Measurements from ENCODE around the gene ATF6B. TPM values are rescaled to one million over a fixed set of nuclear protein-coding genes. Genes with fewer than 3 reads are reported as not detected.
A peak's percentile ranks its signal among the peaks of the same experiment; 100 is the strongest.

Gene ATF6B
- total RNA-seq: 10 to 100 TPM; 72.5 to 74.4 TPM
- 20.7 TPM for polyA plus RNA-seq

DNA sequence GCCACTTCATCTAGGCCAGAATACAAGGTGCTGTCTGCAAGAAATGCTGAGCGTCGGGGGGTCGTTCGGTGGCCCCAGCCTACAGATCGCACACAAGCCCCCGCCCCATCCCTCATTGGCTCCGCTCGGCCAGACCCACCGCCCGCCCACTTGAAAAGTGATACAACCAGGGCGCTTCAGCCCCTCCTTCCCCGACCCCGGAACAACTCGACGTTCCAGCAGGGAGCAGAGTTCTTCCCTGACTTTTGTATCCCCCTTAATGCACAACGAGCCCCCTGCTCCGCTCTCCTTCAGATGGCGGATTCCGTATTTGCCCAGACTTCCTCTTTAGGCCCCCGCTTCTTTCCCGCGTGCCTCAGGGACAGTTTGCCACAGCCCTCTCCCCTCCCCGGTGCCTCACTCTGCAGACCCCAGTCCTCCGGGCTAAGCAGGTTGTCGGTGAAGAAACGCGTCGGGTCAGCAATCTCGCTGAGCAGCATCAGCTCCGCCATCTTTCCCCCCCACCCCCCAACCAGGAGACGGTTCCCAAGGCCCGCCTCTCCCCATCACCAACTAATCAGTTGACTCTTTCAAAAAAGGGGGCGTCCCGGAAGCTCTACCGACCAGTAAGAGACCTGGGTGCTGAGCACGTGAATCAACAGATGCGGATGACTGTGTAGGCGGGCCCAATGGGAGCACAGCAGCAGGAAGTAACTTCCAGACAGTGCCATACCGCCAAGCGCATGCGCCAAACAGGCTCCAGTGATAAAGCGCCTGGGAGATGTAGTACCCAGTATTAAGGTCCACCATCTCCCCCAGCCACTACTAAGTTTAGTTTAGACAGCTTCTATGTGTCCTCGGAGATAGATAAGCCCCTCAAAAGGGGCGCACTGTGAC lies at the start of gene ATF6B:
Gene ATF6B (minus strand): TSS at position 530 of the 876 bp plus-strand sequence. CDS start 39 bp downstream, at position 491.
- Mint-ChIP-seq H3K9me3 (no peaks in the 10 kb centered on the region), H3K4me1 (peaks cover 48 to 63% (median 59%) of the 10 kb centered on the region in 3 donors), H3K27me3 (peaks cover 2 to 4% of the 10 kb centered on the region in 2 donors), H3K4me3 (peak within 1 kb of the TSS; percentile 95 to 100 (median 99)), H3K36me3 (peaks cover 3 to 48% (median 9%) of the 10 kb centered on the region in 3 donors), H3K27ac (peak within 1 kb of the TSS; percentile 85 to 99 (median 98))
- Histone ChIP-seq H3K27me3 (ENCODE audit: insufficient read depth, low read length, poor library complexity, severe bottlenecking) (no peaks in the 10 kb centered on the region), H3K4me1 (ENCODE audit: insufficient read depth, low read length) (peaks cover 30% of the 10 kb centered on the region), H3K27ac (ENCODE audit: low read depth, low read length) (peak within 1 kb of the TSS; percentile 95), H3K9me3 (ENCODE audit: low read length) (no peaks in the 10 kb centered on the region), H3K4me3 (ENCODE audit: low read length) (peak within 1 kb of the TSS; percentile 97), H3K36me3 (ENCODE audit: insufficient read depth, low read length) (peaks cover 26% of the 10 kb centered on the region)
- DNase-seq: peak; percentile 95 to 99 (median 96)
- ChIA-PET POLR2A (interaction anchor here (0.9 to 3.6 kb wide), 6 partner anchors 14 to 891 kb away, joined by 3 to 34 read pairs (median 4); partner anchors contain the start of gene PBX2), CTCF (interaction anchor here (1.1 to 3.1 kb wide), 4 partner anchors 9 to 68 kb away, joined by 5 to 18 read pairs (median 8); no protein-coding TSS in a partner anchor)

DNA sequence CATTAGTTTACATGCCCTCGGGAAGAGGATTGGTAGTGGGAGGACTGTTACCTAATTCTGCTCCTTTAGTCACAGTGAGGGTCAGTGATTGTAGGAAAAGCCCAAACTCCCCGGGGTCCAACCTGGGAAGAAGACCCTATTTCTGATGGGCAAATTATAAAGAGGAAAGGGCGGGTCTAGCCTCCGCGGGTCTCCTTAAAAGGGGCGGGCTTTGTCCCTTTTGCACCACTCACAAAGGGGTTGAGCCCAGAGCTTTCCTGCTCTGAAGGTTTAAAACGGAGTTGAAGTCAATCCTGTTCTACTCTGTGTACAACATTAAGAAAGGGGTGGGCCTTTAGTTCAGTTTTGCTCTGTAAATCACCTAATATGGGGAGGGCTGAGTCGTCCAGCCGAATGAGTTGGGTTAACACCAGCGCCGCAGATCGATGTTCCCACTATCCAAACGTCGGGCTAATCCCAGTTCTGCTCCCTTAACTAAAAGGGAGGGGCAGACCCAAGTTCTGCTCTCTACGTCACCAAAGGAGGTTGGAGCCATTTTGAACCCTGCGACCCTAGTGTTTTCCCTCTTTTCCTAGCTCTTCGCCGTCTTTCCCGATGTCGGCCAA lies 49.2 kb upstream of the ATF6B start:
- H3K27me3 Mint-ChIP-seq: no peaks in the 10 kb centered on the region
- peaks cover 4 to 37% (median 13%) of the 10 kb centered on the region in 3 donors for H3K36me3 Mint-ChIP-seq
- H3K9me3 Mint-ChIP-seq: no peaks in the 10 kb centered on the region
- H3K9me3 ChIP-seq (ENCODE audit: low read length): no peaks in the 10 kb centered on the region
- peak overlapping the region; percentile 92 to 99 (median 98) for H3K27ac Mint-ChIP-seq
- H3K4me1 Mint-ChIP-seq: peaks cover 61 to 85% (median 80%) of the 10 kb centered on the region in 3 donors
- peaks cover 69% of the 10 kb centered on the region for H3K4me1 ChIP-seq (ENCODE audit: insufficient read depth, low read length)
- peak overlapping the region; percentile 93 for H3K27ac ChIP-seq (ENCODE audit: low read depth, low read length)
- H3K4me3 Mint-ChIP-seq: peak overlapping the region; percentile 82 to 99 (median 95)
- ChIA-PET POLR2A (interaction anchor here (0.9 to 4.4 kb wide), 4 partner anchors 13 to 315 kb away, joined by 3 to 20 read pairs (median 12); partner anchors contain the start of genes GPSM3, NEU1 and PBX2), CTCF (interaction anchor here (0.8 to 2.5 kb wide), 4 partner anchors 13 to 1778 kb away, joined by 4 to 16 read pairs (median 6); partner anchors contain the start of gene PBX2)
- peak overlapping the region; percentile 75 for H3K4me3 ChIP-seq (ENCODE audit: low read length)
- peak in 1 of 5 donors; percentile 58 for DNase-seq
- no peaks in the 10 kb centered on the region for H3K27me3 ChIP-seq (ENCODE audit: insufficient read depth, low read length, poor library complexity, severe bottlenecking)
- H3K36me3 ChIP-seq (ENCODE audit: insufficient read depth, low read length): no peaks in the 10 kb centered on the region

- peak overlapping the region; percentile 75 for H3K4me3 ChIP-seq (ENCODE audit: low read length)
- Mint-ChIP-seq H3K27me3 (no peaks in the 10 kb centered on the region), H3K27ac (peak overlapping the region; percentile 92 to 99 (median 98)), H3K36me3 (peaks cover 4 to 34% (median 13%) of the 10 kb centered on the region in 3 donors), H3K9me3 (no peaks in the 10 kb centered on the region), H3K4me1 (peaks cover 61 to 85% (median 81%) of the 10 kb centered on the region in 3 donors), H3K4me3 (peak overlapping the region; percentile 82 to 99 (median 95))
- no peaks in the 10 kb centered on the region for H3K9me3 ChIP-seq (ENCODE audit: low read length)
- no peaks in the 10 kb centered on the region for H3K27me3 ChIP-seq (ENCODE audit: insufficient read depth, low read length, poor library complexity, severe bottlenecking)
- H3K27ac ChIP-seq (ENCODE audit: low read depth, low read length): peak overlapping the region; percentile 93
- ChIA-PET POLR2A (interaction anchor here (0.7 to 4.4 kb wide), 6 partner anchors 14 to 82 kb away, joined by 4 to 20 read pairs (median 6); partner anchors contain the start of genes GPSM3 and PBX2), CTCF (interaction anchor here (0.7 to 2.5 kb wide), 4 partner anchors 14 to 58 kb away, joined by 3 to 16 read pairs (median 6); partner anchors contain the start of gene PBX2)
- H3K4me1 ChIP-seq (ENCODE audit: insufficient read depth, low read length): peaks cover 69% of the 10 kb centered on the region
- DNase-seq: no peak
- no peaks in the 10 kb centered on the region for H3K36me3 ChIP-seq (ENCODE audit: insufficient read depth, low read length)
Measured at GRCh38 chr6:32176476-32177182, 48.6 kb upstream of the ATF6B start.

- peak within 1 kb of the TSS; percentile 82 to 99 (median 95) for H3K4me3 Mint-ChIP-seq
- H3K36me3 Mint-ChIP-seq: peaks cover 4 to 34% (median 16%) of the 10 kb centered on the region in 3 donors
- peak within 1 kb of the TSS; percentile 92 to 99 (median 98) for H3K27ac Mint-ChIP-seq
- ChIA-PET POLR2A (interaction anchor here (0.7 to 4.4 kb wide), 4 partner anchors 14 to 81 kb away, joined by 4 to 20 read pairs (median 5); partner anchors contain the start of gene PBX2), CTCF (interaction anchor here (0.7 to 2.5 kb wide), 3 partner anchors 14 to 47 kb away, joined by 3 to 16 read pairs (median 8); partner anchors contain the start of gene PBX2)
- DNase-seq: peak; percentile 93 to 97 (median 94)
- H3K4me1 Mint-ChIP-seq: peaks cover 63 to 86% (median 80%) of the 10 kb centered on the region in 3 donors
- H3K9me3 Mint-ChIP-seq: no peaks in the 10 kb centered on the region
- Histone ChIP-seq H3K9me3 (ENCODE audit: low read length) (no peaks in the 10 kb centered on the region), H3K27me3 (ENCODE audit: insufficient read depth, low read length, poor library complexity, severe bottlenecking) (no peaks in the 10 kb centered on the region), H3K4me1 (ENCODE audit: insufficient read depth, low read length) (peaks cover 64% of the 10 kb centered on the region), H3K4me3 (ENCODE audit: low read length) (peak within 1 kb of the TSS; percentile 75), H3K36me3 (ENCODE audit: insufficient read depth, low read length) (no peaks in the 10 kb centered on the region), H3K27ac (ENCODE audit: low read depth, low read length) (peak within 1 kb of the TSS; percentile 93)
- H3K27me3 Mint-ChIP-seq: no peaks in the 10 kb centered on the region
Measured at GRCh38 chr6:32175711-32176475, 47.8 kb upstream of the ATF6B start, which contains the start of gene AGPAT1. Gene AGPAT1 (minus strand): TSS chr6:32176084. CDS start chr6:32171496, 4,588 bp downstream.

DNA sequence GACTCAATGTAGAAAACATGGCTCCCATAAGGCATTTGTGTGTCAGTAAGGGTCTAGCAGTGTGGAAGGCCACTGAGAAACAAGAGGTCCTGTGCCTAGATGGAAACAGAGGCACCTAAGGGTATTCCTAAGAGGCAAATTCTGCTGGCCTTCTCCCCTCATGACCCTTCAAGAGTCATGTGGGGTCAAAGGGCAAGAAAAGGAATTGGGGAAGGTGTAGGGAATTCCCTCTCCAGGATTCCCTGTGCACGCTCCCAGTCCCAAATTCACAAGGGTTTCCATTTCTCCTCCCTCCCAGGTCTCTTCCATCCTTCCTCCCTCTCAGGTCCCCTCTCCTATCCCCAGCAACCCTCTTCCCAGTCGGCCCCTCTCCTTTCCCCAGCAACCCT lies 47.3 kb upstream of the ATF6B start:
- peaks cover under 1 to 34% (median 10%) of the 10 kb centered on the region in 3 donors for H3K36me3 Mint-ChIP-seq
- Histone ChIP-seq H3K4me1 (ENCODE audit: insufficient read depth, low read length) (peaks cover 60% of the 10 kb centered on the region), H3K27ac (ENCODE audit: low read depth, low read length) (peak overlapping the region; percentile 93), H3K9me3 (ENCODE audit: low read length) (no peaks in the 10 kb centered on the region), H3K27me3 (ENCODE audit: insufficient read depth, low read length, poor library complexity, severe bottlenecking) (no peaks in the 10 kb centered on the region), H3K4me3 (ENCODE audit: low read length) (peak overlapping the region; percentile 75), H3K36me3 (ENCODE audit: insufficient read depth, low read length) (no peaks in the 10 kb centered on the region)
- no peaks in the 10 kb centered on the region for H3K9me3 Mint-ChIP-seq
- POLR2A ChIA-PET: no interaction called here
- H3K4me3 Mint-ChIP-seq: peak overlapping the region; percentile 80 to 99 (median 95)
- peaks cover 58 to 80% (median 74%) of the 10 kb centered on the region in 3 donors for H3K4me1 Mint-ChIP-seq
- CTCF ChIA-PET: no interaction called here
- DNase-seq: no peak
- no peaks in the 10 kb centered on the region for H3K27me3 Mint-ChIP-seq
- peak overlapping the region; percentile 11 to 94 (median 90) for H3K27ac Mint-ChIP-seq

DNA sequence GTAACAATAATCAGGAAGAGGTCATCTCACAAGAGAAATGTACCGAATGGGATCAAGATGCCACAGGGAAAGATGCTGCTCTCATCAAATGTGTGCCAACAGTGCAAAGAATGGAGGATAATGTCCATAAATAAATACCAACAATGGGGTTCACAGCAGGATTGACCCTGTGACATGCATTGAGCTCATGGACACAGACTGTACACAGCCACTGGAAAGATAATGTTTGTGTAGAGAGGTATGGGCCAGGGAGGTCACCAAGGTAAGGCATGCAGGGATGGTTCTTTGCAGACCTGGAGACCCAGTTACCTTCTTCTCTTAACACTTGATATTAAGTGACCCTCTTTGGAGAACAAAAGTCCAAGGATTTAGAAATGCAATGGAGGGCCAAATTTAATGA lies 46.4 kb upstream of the ATF6B start:
- no peaks in the 10 kb centered on the region for H3K9me3 Mint-ChIP-seq
- H3K4me1 Mint-ChIP-seq: peaks cover 52 to 71% (median 65%) of the 10 kb centered on the region in 3 donors

More for the DNA sequence above, 46.4 kb upstream of the ATF6B start:
- H3K36me3 ChIP-seq (ENCODE audit: insufficient read depth, low read length): peaks cover 7% of the 10 kb centered on the region
- H3K9me3 ChIP-seq (ENCODE audit: low read length): no peaks in the 10 kb centered on the region
- Mint-ChIP-seq H3K27me3 (no peaks in the 10 kb centered on the region), H3K27ac (peak overlapping the region in 6 of 8 donors; percentile 11 to 89 (median 36)), H3K36me3 (peaks cover 0 to 35% (median 14%) of the 10 kb centered on the region in 3 donors), H3K4me3 (peak overlapping the region; percentile 14 to 99 (median 80))
- H3K4me1 ChIP-seq (ENCODE audit: insufficient read depth, low read length): peaks cover 51% of the 10 kb centered on the region
- DNase-seq: no peak
- ChIA-PET CTCF (no interaction called here), POLR2A (no interaction called here)
- H3K27me3 ChIP-seq (ENCODE audit: insufficient read depth, low read length, poor library complexity, severe bottlenecking): no peaks in the 10 kb centered on the region
- no peak overlapping the region for H3K4me3 ChIP-seq (ENCODE audit: low read length)
- no peak overlapping the region for H3K27ac ChIP-seq (ENCODE audit: low read depth, low read length)

All from CD8-positive, alpha-beta memory T cell (primary cell).